SK-N-SH (cell line): ENCODE measurements around the gene GDPD2. TPM values are rescaled to one million over a fixed set of nuclear protein-coding genes. Genes with fewer than 3 reads are reported as not detected.

Experiments used
- CTCF ChIA-PET: fragments of 300-600, 350-600 bp; formaldehyde crosslinking; extraction: SDS; loops from one replicate; lab custom pipeline; 2021; lab: Yijun Ruan, JAX
- POLR2A ChIA-PET: fragments of 350-600 bp; sonication (Branson Sonifier 250); formaldehyde crosslinking; extraction: SDS; loops from one replicate; lab custom pipeline; 2020; ENCODE audit warnings: antibody characterized with exemption, inconsistent platforms; lab: Yijun Ruan, JAX
- DNase-seq: peaks from one replicate; pipeline ENCODE4 v3.0.0; 2012
- H2AFZ ChIP-seq: fragments of 200-600 bp; sonication (generic); 2 replicates; pipeline ENCODE4 v1.8.1; 2016; ENCODE audit warnings: antibody characterized with exemption, mild to moderate bottlenecking, low read depth
- H3F3A ChIP-seq: fragments of 200-600 bp; sonication (generic); replicated peaks from 2 replicates; pipeline ENCODE3; 2016; ENCODE audit warnings: antibody characterized with exemption, mild to moderate bottlenecking; ENCODE audit not compliant: insufficient read depth
- H3K27ac ChIP-seq, 2 experiments: fragments of 200-500 bp in 1 of 2; fragments of 200-600 bp in 1 of 2; sonication (Bioruptor generic) in 1 of 2; sonication (generic), shearing (Covaris generic) in 1 of 2; 2 replicates each; pipeline versions ENCODE4 v1.5.1 to v1.6.1; 2014 to 2016; ENCODE audit warnings: low read depth in 2 of 2, inconsistent platforms in 1 of 2, low read length in 1 of 2, mild to moderate bottlenecking in 1 of 2, mixed read lengths in 1 of 2
- H3K27me3 ChIP-seq: fragments of 200-600 bp; sonication (generic), shearing (Covaris generic); 2 replicates; pipeline ENCODE4 v1.6.1; 2016; ENCODE audit warnings: mixed run types; ENCODE audit not compliant: insufficient read depth
- H3K36me3 ChIP-seq, 2 experiments: fragments of 200-500 bp in 1 of 2; fragments of 200-600 bp in 1 of 2; sonication (Bioruptor generic) in 1 of 2; sonication (generic) in 1 of 2; replicated peaks in 1 of 2; 2 replicates each; pipeline versions ENCODE3 to v1.5.1; 2014 to 2016; ENCODE audit warnings: low read length in 1 of 2, mild to moderate bottlenecking in 1 of 2; ENCODE audit not compliant: insufficient read depth in 2 of 2, control insufficient read depth in 1 of 2
- H3K4me1 ChIP-seq, 2 experiments: fragments of 200-500 bp in 1 of 2; fragments of 200-600 bp in 1 of 2; sonication (Bioruptor generic) in 1 of 2; sonication (generic), shearing (Covaris generic) in 1 of 2; 2 replicates each; pipeline versions ENCODE4 v1.5.1 to v1.6.1; 2014 to 2016; ENCODE audit warnings: low read depth in 1 of 2, low read length in 1 of 2, mixed run types in 1 of 2; ENCODE audit not compliant: insufficient read depth in 2 of 2, control insufficient read depth in 1 of 2
- H3K4me2 ChIP-seq: fragments of 200-600 bp; sonication (generic), shearing (Covaris generic); 2 replicates; pipeline ENCODE4 v1.6.1; 2017; ENCODE audit warnings: mixed run types
- H3K4me3 ChIP-seq, 2 experiments: fragments of 200-500 bp in 1 of 2; fragments of 200-600 bp in 1 of 2; sonication (Bioruptor generic) in 1 of 2; sonication (generic), shearing (Covaris generic) in 1 of 2; 2 replicates each; pipeline versions ENCODE4 v1.5.1 to v1.8.1; 2014 to 2016; ENCODE audit warnings: low read depth in 2 of 2, inconsistent platforms in 1 of 2, low read length in 1 of 2, mild to moderate bottlenecking in 1 of 2, mixed read lengths in 1 of 2, moderate library complexity in 1 of 2
- H3K79me2 ChIP-seq: fragments of 200-600 bp; sonication (generic); 2 replicates; pipeline ENCODE4 v1.8.1; 2017; ENCODE audit warnings: mild to moderate bottlenecking; ENCODE audit not compliant: insufficient read depth
- H3K9ac ChIP-seq: fragments of 200-600 bp; sonication (generic); 2 replicates; pipeline ENCODE4 v1.6.1; 2017; ENCODE audit warnings: mixed run types
- H3K9me2 ChIP-seq: fragments of 200-600 bp; sonication (generic); 2 replicates; pipeline ENCODE4 v1.6.1; 2017; ENCODE audit warnings: mixed run types
- H3K9me3 ChIP-seq: fragments of 200-600 bp; sonication (generic); 2 replicates; pipeline ENCODE4 v1.6.1; 2017; ENCODE audit warnings: mixed run types, mild to moderate bottlenecking, moderate library complexity
- H4K20me1 ChIP-seq: fragments of 200-600 bp; sonication (generic); 2 replicates; pipeline ENCODE4 v1.6.1; 2017; ENCODE audit warnings: mild to moderate bottlenecking, mixed run types; ENCODE audit not compliant: insufficient read depth
- CHD2 ChIP-seq: fragments of 150-350 bp; IDR thresholded peaks from 2 replicates; pipeline ENCODE4 v1.6.1; 2018; ENCODE audit warnings: low read length; ENCODE audit not compliant: partially characterized antibody
- CTCF ChIP-seq: fragments of 200-600 bp; sonication (generic); IDR thresholded peaks from 2 replicates; pipeline ENCODE4 v1.6.1; 2017; ENCODE audit warnings: antibody characterized with exemption, mild to moderate bottlenecking, moderate library complexity
- EZH2phosphoT487 ChIP-seq: fragments of 200-600 bp; sonication (generic); IDR thresholded peaks from 2 replicates; pipeline ENCODE4 v1.6.1; 2017; ENCODE audit warnings: low read depth, mixed run types, mild to moderate bottlenecking, antibody characterized with exemption, moderate library complexity, borderline replicate concordance
- FOSL2 ChIP-seq: IDR thresholded peaks from 2 replicates; pipeline ENCODE4 v1.4.0; 2012; ENCODE audit warnings: low read depth, mild to moderate bottlenecking, moderate library complexity, borderline replicate concordance
- FOXJ3 ChIP-seq: sonication (generic); formaldehyde crosslinking; IDR thresholded peaks from 2 replicates; pipeline ENCODE4 v1.5.1; 2020; ENCODE audit warnings: mild to moderate bottlenecking, missing genetic modification reagents
- MEF2A ChIP-seq: IDR thresholded peaks from 2 replicates; pipeline ENCODE4 v1.4.0; 2012; ENCODE audit warnings: low read depth, borderline replicate concordance
- NRF1 ChIP-seq: IDR thresholded peaks from 2 replicates; pipeline ENCODE4 v1.6.1; 2012; ENCODE audit warnings: low read depth, mild to moderate bottlenecking, low read length
- REST ChIP-seq: IDR thresholded peaks from 2 replicates; pipeline ENCODE4 v1.6.1; 2012; ENCODE audit warnings: mild to moderate bottlenecking, low read depth, low read length, moderate library complexity
- SIN3A ChIP-seq: IDR thresholded peaks from 2 replicates; pipeline ENCODE4 v1.6.1; 2012; ENCODE audit warnings: low read depth, mild to moderate bottlenecking, low read length, moderate library complexity, borderline replicate concordance
- SMC3 ChIP-seq: IDR thresholded peaks from 2 replicates; pipeline ENCODE4 v1.6.1; 2012; ENCODE audit warnings: low read depth, low read length, improper control_type of control experiment
- USF2 ChIP-seq: fragments of 150-350 bp; IDR thresholded peaks from 2 replicates; pipeline ENCODE4 v1.6.1; 2017; ENCODE audit warnings: antibody characterized with exemption, low read length, low read depth, borderline replicate concordance
- WGBS: methylation state at CpG from one replicate; pipeline ENCODE4 v1.1.6; 2017; ENCODE audit warnings: low lambda C conversion rate; 5-methylcytosine and 5-hydroxymethylcytosine counted together
- polyA plus RNA-seq, 3 experiments: library from polyadenylated mRNA; depleted of rRNA; stranded (reverse); fragments of >200 nt; gene quantifications; 2 replicates each; pipeline ENCODE4 v1.2.3, GENCODE V29; 2012

The GDPD2 gene
- polyA plus RNA-seq, 1 of the 3 experiments (the other 2 are of a cell fraction) = 0.08 TPM

- Histone ChIP-seq H3F3A (no peaks in the 10 kb centered on the region), H2AFZ (no peak overlapping the region), H3K4me2 (no peak overlapping the region), H3K36me3 (peaks cover 0 to 12% of the 10 kb centered on the region in 2 experiments), H3K27me3 (no peaks in the 10 kb centered on the region), H3K4me1 (no peaks in the 10 kb centered on the region), H3K9ac (no peak overlapping the region), H3K4me3 (no peak overlapping the region), H3K27ac (no peak overlapping the region), H3K9me3 (no peaks in the 10 kb centered on the region), H3K79me2 (no peaks in the 10 kb centered on the region), H3K9me2 (no peaks in the 10 kb centered on the region), H4K20me1 (no peaks in the 10 kb centered on the region)
- CTCF ChIA-PET = interaction anchor here (2.5 kb wide), 1 partner anchor 243 kb away, joined by 8 read pairs; no protein-coding TSS in a partner anchor
- TF ChIP-seq REST (no peak), EZH2phosphoT487 (no peak)
- POLR2A ChIA-PET = no interaction called here
- 13% methylated on average over 2 of the region's 2 CpGs for WGBS
- DNase-seq = no peak
Observed at GRCh38 chrX:70421618-70422017, 1.5 kb upstream of the GDPD2 start.

- Histone ChIP-seq H3K79me2 (no peaks in the 10 kb centered on the region), H3F3A (no peaks in the 10 kb centered on the region), H3K4me1 (no peaks in the 10 kb centered on the region), H3K4me2 (no peak overlapping the region), H3K4me3 (no peak overlapping the region), H4K20me1 (no peaks in the 10 kb centered on the region)
- DNase-seq = no peak
- no peak for TF ChIP-seq SMC3
- TF ChIP-seq, all 33 proteins: peak for 0
- no peak overlapping the region for H3K9ac ChIP-seq
- no peak overlapping the region for H3K27ac ChIP-seq
- no peaks in the 10 kb centered on the region for H3K9me2 ChIP-seq
- H3K36me3 ChIP-seq = peaks cover 0 to 8% of the 10 kb centered on the region in 2 experiments
- H3K27me3 ChIP-seq = no peaks in the 10 kb centered on the region
- WGBS = 76% methylated on average over 7 of the region's 10 CpGs
- H3K9me3 ChIP-seq = no peaks in the 10 kb centered on the region
- POLR2A ChIA-PET = no interaction called here
- no peak overlapping the region for H2AFZ ChIP-seq
- CTCF ChIA-PET = interaction anchor here (0.9 to 1.5 kb wide), 5 partner anchors 9 to 190 kb away, joined by 3 to 6 read pairs (median 4); no protein-coding TSS in a partner anchor
Observed at GRCh38 chrX:70423936-70424675, 992 bp downstream of the GDPD2 start.

GRCh38 chrX:70424801-70425200 is 1.7 kb downstream of the GDPD2 start:
- Histone ChIP-seq H4K20me1 (no peaks in the 10 kb centered on the region), H3K9ac (no peak overlapping the region), H2AFZ (no peak overlapping the region), H3K4me2 (no peak overlapping the region), H3K9me2 (no peaks in the 10 kb centered on the region), H3K79me2 (no peaks in the 10 kb centered on the region), H3K36me3 (peaks cover 0 to 3% of the 10 kb centered on the region in 2 experiments), H3K27ac (no peak overlapping the region), H3F3A (no peaks in the 10 kb centered on the region), H3K27me3 (no peaks in the 10 kb centered on the region), H3K4me3 (no peak overlapping the region), H3K9me3 (no peaks in the 10 kb centered on the region), H3K4me1 (no peaks in the 10 kb centered on the region)
- no peak for DNase-seq
- WGBS = 69% methylated on average over 9 of the region's 10 CpGs
- ChIA-PET POLR2A (no interaction called here), CTCF (interaction anchor here (1.0 to 1.5 kb wide), 2 partner anchors 9 to 30 kb away, joined by 3 to 4 read pairs; no protein-coding TSS in a partner anchor)
- TF ChIP-seq FOXJ3 (CRISPR knock-in tag) = no peak
- no peak for TF ChIP-seq USF2
- TF ChIP-seq CTCF = no peak
- TF ChIP-seq SIN3A = no peak
- TF ChIP-seq FOSL2 = no peak
- TF ChIP-seq MEF2A = no peak
- TF ChIP-seq NRF1 = no peak
- TF ChIP-seq CHD2 = no peak
